Measurements from ENCODE around the gene TMEM26. TPM values are rescaled to one million over a fixed set of nuclear protein-coding genes. Genes with fewer than 3 reads are reported as not detected.

Gene TMEM26
- total and polyA plus RNA-seq, 3 donors from 2014 or later = 13.0 to 14.9 (median 13.6) TPM

DNA sequence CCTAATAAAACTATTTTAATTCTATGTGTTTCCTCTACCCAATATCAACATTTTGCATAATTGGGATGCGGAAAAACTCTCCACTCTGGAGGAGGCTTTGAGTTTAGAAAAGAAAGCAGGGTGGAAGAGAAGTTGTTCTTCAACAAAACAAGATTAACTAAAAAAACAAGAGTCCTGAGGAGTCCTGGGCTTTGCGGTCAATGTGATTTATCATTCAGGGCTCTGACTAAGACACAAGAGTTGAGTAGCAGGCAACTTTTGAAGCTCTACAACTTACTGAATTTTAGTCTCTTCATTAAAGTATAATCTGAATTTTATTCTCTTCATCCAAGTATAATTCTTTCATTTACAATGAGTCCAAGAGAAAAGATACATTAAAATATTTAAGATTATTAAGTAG, 18.3 kb upstream of the TMEM26 start:
- no peak for DNase-seq
- WGBS, 2 donors = 93 to 99% methylated on average over 2 of the region's 2 CpGs
- H3K27ac ChIP-seq = no peak overlapping the region
- no peak for TF ChIP-seq POLR2A (IDR thresholded peaks at IDR 0.05)
- TF ChIP-seq, protein P1, sequence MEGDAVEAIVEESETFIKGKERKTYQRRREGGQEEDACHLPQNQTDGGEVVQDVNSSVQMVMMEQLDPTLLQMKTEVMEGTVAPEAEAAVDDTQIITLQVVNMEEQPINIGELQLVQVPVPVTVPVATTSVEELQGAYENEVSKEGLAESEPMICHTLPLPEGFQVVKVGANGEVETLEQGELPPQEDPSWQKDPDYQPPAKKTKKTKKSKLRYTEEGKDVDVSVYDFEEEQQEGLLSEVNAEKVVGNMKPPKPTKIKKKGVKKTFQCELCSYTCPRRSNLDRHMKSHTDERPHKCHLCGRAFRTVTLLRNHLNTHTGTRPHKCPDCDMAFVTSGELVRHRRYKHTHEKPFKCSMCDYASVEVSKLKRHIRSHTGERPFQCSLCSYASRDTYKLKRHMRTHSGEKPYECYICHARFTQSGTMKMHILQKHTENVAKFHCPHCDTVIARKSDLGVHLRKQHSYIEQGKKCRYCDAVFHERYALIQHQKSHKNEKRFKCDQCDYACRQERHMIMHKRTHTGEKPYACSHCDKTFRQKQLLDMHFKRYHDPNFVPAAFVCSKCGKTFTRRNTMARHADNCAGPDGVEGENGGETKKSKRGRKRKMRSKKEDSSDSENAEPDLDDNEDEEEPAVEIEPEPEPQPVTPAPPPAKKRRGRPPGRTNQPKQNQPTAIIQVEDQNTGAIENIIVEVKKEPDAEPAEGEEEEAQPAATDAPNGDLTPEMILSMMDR (IDR thresholded peaks at IDR 0.05) = no peak
- H3K4me1 ChIP-seq = no peaks in the 10 kb centered on the region
- H3K27me3 ChIP-seq = no peaks in the 10 kb centered on the region
- intact Hi-C loops (cut with DNase I; ENCODE audit: low total_unique reads) = no loop called here
- H3K4me3 ChIP-seq = no peak overlapping the region
- no peaks in the 10 kb centered on the region for H3K36me3 ChIP-seq (ENCODE audit: low read depth, missing control alignments)
- no peaks in the 10 kb centered on the region for H3K9me3 ChIP-seq

DNA sequence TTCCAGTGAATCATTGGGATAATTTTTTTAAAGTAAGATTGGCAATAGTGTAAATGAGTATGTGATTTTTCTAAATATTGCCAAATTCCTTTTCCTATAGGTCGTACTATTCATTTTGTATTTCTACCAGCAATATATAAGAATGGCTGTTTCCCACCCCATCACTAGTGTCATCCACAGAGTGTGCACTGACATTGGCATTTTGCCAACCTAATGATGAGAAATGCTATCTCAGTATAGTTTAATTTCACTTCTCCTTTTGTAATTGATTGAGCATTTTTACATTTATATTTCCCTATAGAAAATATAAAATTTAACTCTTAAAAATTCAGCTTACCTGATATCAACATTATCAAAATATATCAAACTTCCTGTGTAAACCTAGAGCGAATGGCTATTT, 17.6 kb upstream of the TMEM26 start:
- 92 to 98% methylated on average over 2 of the region's 2 CpGs for WGBS, 2 donors
- H3K27me3 ChIP-seq = no peaks in the 10 kb centered on the region
- H3K27ac ChIP-seq = no peak overlapping the region
- no peaks in the 10 kb centered on the region for H3K36me3 ChIP-seq (ENCODE audit: low read depth, missing control alignments)
- TF ChIP-seq, protein P1 (IDR thresholded peaks at IDR 0.05) = no peak
- no peak for TF ChIP-seq POLR2A (IDR thresholded peaks at IDR 0.05)
- no peak for DNase-seq
- intact Hi-C loops (cut with DNase I; ENCODE audit: low total_unique reads) = no loop called here
- no peaks in the 10 kb centered on the region for H3K4me1 ChIP-seq
- no peaks in the 10 kb centered on the region for H3K9me3 ChIP-seq
- no peak overlapping the region for H3K4me3 ChIP-seq

DNA sequence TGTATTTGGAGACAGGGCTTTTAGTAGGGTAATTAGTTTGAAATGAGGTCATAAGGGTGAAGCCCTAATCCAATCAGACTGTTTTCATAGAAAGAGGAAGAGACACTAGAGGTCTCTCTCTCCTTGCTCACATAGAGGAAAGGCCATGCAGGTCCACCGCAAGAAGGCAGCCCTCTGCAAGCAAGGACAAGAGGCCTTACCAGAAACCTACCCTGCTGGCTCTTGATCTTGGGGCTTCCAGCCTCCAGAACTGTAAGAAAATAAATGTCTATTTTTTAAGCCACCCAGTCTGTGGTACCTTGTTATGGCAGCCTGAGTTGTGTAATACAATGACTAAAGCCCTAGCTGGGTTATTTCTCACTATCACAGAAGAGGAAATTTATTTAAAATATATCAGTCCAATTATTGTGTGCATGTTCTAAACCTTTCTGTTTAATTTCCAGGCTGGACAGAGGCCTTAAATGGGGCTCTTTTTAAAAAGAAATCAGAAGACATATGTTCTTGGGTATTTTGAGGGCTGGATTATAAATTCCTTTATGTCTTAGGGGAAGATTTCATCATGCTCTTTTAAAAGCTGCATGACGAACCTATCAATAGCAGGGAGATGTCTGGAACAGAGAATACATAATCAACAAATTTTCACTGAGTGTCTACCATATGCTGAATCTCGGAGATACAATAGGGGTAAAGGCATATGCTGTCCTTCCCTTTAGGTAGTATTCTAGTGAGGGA, 12.9 kb upstream of the TMEM26 start:
- H3K27me3 ChIP-seq = no peaks in the 10 kb centered on the region
- H3K36me3 ChIP-seq (ENCODE audit: low read depth, missing control alignments) = no peaks in the 10 kb centered on the region
- H3K4me1 ChIP-seq = peaks cover 21% of the 10 kb centered on the region
- intact Hi-C loops (cut with DNase I; ENCODE audit: low total_unique reads) = no loop called here
- no peak for TF ChIP-seq POLR2A (IDR thresholded peaks at IDR 0.05)
- TF ChIP-seq, protein P1 (IDR thresholded peaks at IDR 0.05) = no peak
- H3K4me3 ChIP-seq = no peak overlapping the region
- DNase-seq = no peak
- H3K27ac ChIP-seq = no peak overlapping the region
- 86 to 95% methylated on average over 3 of the region's 3 CpGs for WGBS, 2 donors
- no peaks in the 10 kb centered on the region for H3K9me3 ChIP-seq

DNA sequence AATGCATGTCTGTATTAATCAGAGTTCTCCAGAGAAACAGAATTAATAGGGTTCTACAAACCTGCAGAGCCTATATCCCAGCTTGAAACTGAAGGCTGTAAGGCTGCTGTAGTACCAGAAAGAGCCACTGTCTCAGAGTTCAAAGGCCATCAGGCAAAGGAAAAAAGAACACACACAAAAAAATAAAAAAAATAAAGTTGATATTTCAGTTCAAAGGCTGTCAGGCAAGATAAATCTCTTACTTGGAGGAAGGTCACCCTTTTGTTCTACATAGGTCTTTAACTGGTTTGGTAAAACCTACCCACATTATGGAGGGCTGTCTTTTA, 12.0 kb upstream of the TMEM26 start:
- TF ChIP-seq, protein P1 (IDR thresholded peaks at IDR 0.05) = no peak
- TF ChIP-seq POLR2A (IDR thresholded peaks at IDR 0.05) = no peak

More for the DNA sequence above, 12.0 kb upstream of the TMEM26 start:
- Histone ChIP-seq H3K4me3 (no peak overlapping the region), H3K27ac (no peak overlapping the region), H3K9me3 (no peaks in the 10 kb centered on the region), H3K27me3 (no peaks in the 10 kb centered on the region), H3K4me1 (peaks cover 21% of the 10 kb centered on the region), H3K36me3 (ENCODE audit: low read depth, missing control alignments) (no peaks in the 10 kb centered on the region)
- no peak for DNase-seq
- intact Hi-C loops (cut with DNase I; ENCODE audit: low total_unique reads) = no loop called here
